K562 (cell line): ENCODE results near the gene CCDC106. TPM values are rescaled to one million over a fixed set of nuclear protein-coding genes. Genes with fewer than 3 reads are reported as not detected.
A peak's percentile ranks its signal among the peaks of the same experiment; 100 is the strongest.

Source experiments
- CREB1 ChIP-seq, 2 experiments: sonication (generic) in 1 of 2; formaldehyde crosslinking in 1 of 2; IDR thresholded peaks; 2 replicates each; pipeline versions ENCODE4 v1.6.1 to v1.8.0; 2012 to 2022; ENCODE audit warnings: inconsistent platforms in 1 of 2, mild to moderate bottlenecking in 1 of 2, missing genetic modification reagents in 1 of 2, moderate library complexity in 1 of 2
- GTF3C2 ChIP-seq: IDR thresholded peaks from 3 replicates; pipeline ENCODE4 v1.6.1; 2011; ENCODE audit warnings: borderline replicate concordance, mild to moderate bottlenecking, moderate library complexity; ENCODE audit not compliant: insufficient read length; ENCODE audit errors: extremely low read depth
- NFE2L1 ChIP-seq: fragments of 450-650 bp; IDR thresholded peaks from 2 replicates; pipeline ENCODE4 v1.6.1; 2016; ENCODE audit warnings: missing genetic modification characterization, low read depth, mild to moderate bottlenecking, missing compliant biosample characterization, moderate library complexity, borderline replicate concordance
- POLR2H ChIP-seq: IDR thresholded peaks from 2 replicates; pipeline ENCODE4 v1.6.1; 2016; ENCODE audit warnings: missing genetic modification characterization, low read depth, mild to moderate bottlenecking, control low read depth, missing compliant biosample characterization, moderate library complexity
- RAD51 ChIP-seq: fragments of 450-650 bp; IDR thresholded peaks from 2 replicates; pipeline ENCODE4 v1.7.1; 2016; ENCODE audit warnings: low read depth, mild to moderate bottlenecking, borderline replicate concordance
- ZBTB40 ChIP-seq, 2 experiments: fragments of 450-650 bp in 1 of 2; sonication (generic) in 1 of 2; formaldehyde crosslinking in 1 of 2; IDR thresholded peaks; 2 replicates each; pipeline versions ENCODE4 v1.7.1 to v1.9.0; 2016 to 2022; ENCODE audit warnings: inconsistent platforms in 1 of 2, mild to moderate bottlenecking in 1 of 2, missing genetic modification reagents in 1 of 2
- ZNF277 ChIP-seq: fragments of 250-450 bp; sonication (Bioruptor Pico); IDR thresholded peaks from 2 replicates; pipeline ENCODE4 v1.8.0; 2022; ENCODE audit warnings: inconsistent platforms, mild to moderate bottlenecking, moderate library complexity, borderline replicate concordance
- ZNF699 ChIP-seq: fragments of 250-450 bp; sonication (Bioruptor Pico); IDR thresholded peaks from 2 replicates; pipeline ENCODE4 v1.8.0; 2021; ENCODE audit warnings: mild to moderate bottlenecking, moderate library complexity; ENCODE audit not compliant: insufficient replicate concordance
- polyA plus RNA-seq, 8 experiments: library from polyadenylated mRNA; depleted of rRNA in 4 of 8; stranded (reverse) in 5 of 8; unstranded in 3 of 8; fragments of >200 nt; fragmentation: Nextera tagmentation in 2 of 8; fragmentation: Illumina TruSeq in 1 of 8; extraction: Ambion mirVana in 2 of 8; extraction: Trizol in 1 of 8; gene quantifications; 2 replicates each; pipeline versions ENCODE4 v1.2.1 to v1.2.3, GENCODE V29; 2011 to 2014; ENCODE audit warnings: inconsistent platforms in 1 of 8, missing spikeins in 1 of 8
- total RNA-seq, 7 experiments: library from RNA; depleted of rRNA in 6 of 7; stranded (reverse); fragments of >200 nt in 6 of 7; fragmentation: Illumina TruSeq in 2 of 7; extraction: Trizol in 2 of 7; gene quantifications; 2 replicates each; pipeline versions ENCODE4 v1.2.1 to v1.2.3, GENCODE V29; 2011 to 2021; ENCODE audit warnings: low replicate concordance in 1 of 7

The CCDC106 gene
- total and polyA plus RNA-seq, 9 of the 15 experiments (the other 6 are each of a cell fraction or from before 2014, with no cell fraction given): 0.10 to 27.5 (median 15.0) TPM; not detected in 1

GRCh38 chr19:55640577-55641425, 7.2 kb upstream of the CCDC106 start, which contains the start of gene ZNF580 (continued):
- no peak for TF ChIP-seq ZNF277
- TF ChIP-seq GTF3C2: no peak
- no peak for TF ChIP-seq CREB1 (IDR thresholded peaks at IDR 0.05)
- TF ChIP-seq CREB1 (CRISPR knock-in tag; IDR thresholded peaks at IDR 0.05): no peak
- TF ChIP-seq RAD51: no peak
- TF ChIP-seq NFE2L1 (tag): no peak
- peak; percentile 79 for TF ChIP-seq ZBTB40 (IDR thresholded peaks at IDR 0.05)
- TF ChIP-seq ZBTB40 (CRISPR knock-in tag; IDR thresholded peaks at IDR 0.05): no peak
- no peak for TF ChIP-seq ZNF699 (CRISPR knock-in tag)
- TF ChIP-seq POLR2H: no peak; the same call in 1 of the 2 replicates
